LoVo (cell line): ENCODE data around the gene PKD2L1.
A peak's percentile ranks its signal among the peaks of the same experiment; 100 is the strongest.
"Not testable (repeated sequence)": the region's sequence is repeated elsewhere in the genome, so short reads cannot be mapped to it uniquely, and the experiment has no call there.

ENCODE experiments used
- DNase-seq: peaks from one replicate; pipeline ENCODE4 v3.0.0-alpha.2; 2016; ENCODE audit warnings: low spot score

Gene PKD2L1

GRCh38 chr10:100333661-100334440, 3.8 kb upstream of the PKD2L1 start:
- no peak for DNase-seq

- DNase-seq = no peak
These were observed 3.1 kb upstream of the PKD2L1 start for GRCh38 chr10:100333106-100333505.

- no peak for DNase-seq
These were observed 1.8 kb downstream of the PKD2L1 start for GRCh38 chr10:100328198-100328597.

GRCh38 chr10:100327718-100328009, 2.4 kb downstream of the PKD2L1 start:
- DNase-seq = no peak

GRCh38 chr10:100327007-100327717, 2.9 kb downstream of the PKD2L1 start:
- DNase-seq = no peak

GRCh38 chr10:100325158-100325557, 4.9 kb downstream of the PKD2L1 start:
- DNase-seq = no peak

GRCh38 chr10:100319707-100320402, 10.2 kb downstream of the PKD2L1 start:
- no peak for DNase-seq

GRCh38 chr10:100318207-100318606, 11.8 kb downstream of the PKD2L1 start:
- no peak for DNase-seq

- no peak for DNase-seq
These were observed 14.4 kb downstream of the PKD2L1 start for GRCh38 chr10:100315615-100316014.

GRCh38 chr10:100311298-100311697, 18.7 kb downstream of the PKD2L1 start:
- no peak for DNase-seq

- DNase-seq = no peak
These were observed 22.3 kb downstream of the PKD2L1 start for GRCh38 chr10:100307684-100308083.

GRCh38 chr10:100306861-100307260, 23.2 kb downstream of the PKD2L1 start:
- DNase-seq = no peak

- no peak for DNase-seq
These were observed 25.6 kb downstream of the PKD2L1 start for GRCh38 chr10:100304414-100304813.

- peak; percentile 38 for DNase-seq
These were observed 26.2 kb downstream of the PKD2L1 start for GRCh38 chr10:100303724-100304319.

- peak; percentile 9 for DNase-seq
These were observed 28.9 kb downstream of the PKD2L1 start for GRCh38 chr10:100301123-100301522.

GRCh38 chr10:100297242-100297641, 32.8 kb downstream of the PKD2L1 start:
- DNase-seq = no peak

- DNase-seq = no peak
These were observed 37.0 kb downstream of the PKD2L1 start for GRCh38 chr10:100293066-100293465.

- not testable (repeated sequence) for DNase-seq
These were observed 37.7 kb downstream of the PKD2L1 start for GRCh38 chr10:100292300-100292699.

GRCh38 chr10:100291356-100291755, 38.7 kb downstream of the PKD2L1 start:
- no peak for DNase-seq

- no peak for DNase-seq
These were observed 40.4 kb downstream of the PKD2L1 start for GRCh38 chr10:100289641-100290040.

GRCh38 chr10:100288196-100288595, 41.8 kb downstream of the PKD2L1 start:
- DNase-seq = no peak

- no peak for DNase-seq
These were observed 42.3 kb downstream of the PKD2L1 start for GRCh38 chr10:100287756-100288155.
